OCI-LY7 (cell line): ENCODE results near the gene SLC22A16.
A peak's percentile ranks its signal among the peaks of the same experiment; 100 is the strongest.
"Not testable (repeated sequence)": the region's sequence is repeated elsewhere in the genome, so short reads cannot be mapped to it uniquely, and the experiment has no call there.

ENCODE experiments used
- EZH2phosphoT487 ChIP-seq: fragments of 200-600 bp; sonication (generic); IDR thresholded peaks from 2 replicates; pipeline ENCODE4 v1.6.1; 2018; ENCODE audit warnings: low read depth, borderline replicate concordance, mild to moderate bottlenecking, mixed run types, antibody characterized with exemption, low read length, moderate library complexity, mixed read lengths
- TF ChIP-seq, protein P1 (sequence below): fragments of 200-600 bp; sonication (generic); conservative IDR thresholded peaks from 2 replicates; pipeline ENCODE4 v1.5.1; 2014; ENCODE audit warnings: mild to moderate bottlenecking, antibody characterized with exemption, low read length, moderate library complexity, mixed read lengths

DNA sequence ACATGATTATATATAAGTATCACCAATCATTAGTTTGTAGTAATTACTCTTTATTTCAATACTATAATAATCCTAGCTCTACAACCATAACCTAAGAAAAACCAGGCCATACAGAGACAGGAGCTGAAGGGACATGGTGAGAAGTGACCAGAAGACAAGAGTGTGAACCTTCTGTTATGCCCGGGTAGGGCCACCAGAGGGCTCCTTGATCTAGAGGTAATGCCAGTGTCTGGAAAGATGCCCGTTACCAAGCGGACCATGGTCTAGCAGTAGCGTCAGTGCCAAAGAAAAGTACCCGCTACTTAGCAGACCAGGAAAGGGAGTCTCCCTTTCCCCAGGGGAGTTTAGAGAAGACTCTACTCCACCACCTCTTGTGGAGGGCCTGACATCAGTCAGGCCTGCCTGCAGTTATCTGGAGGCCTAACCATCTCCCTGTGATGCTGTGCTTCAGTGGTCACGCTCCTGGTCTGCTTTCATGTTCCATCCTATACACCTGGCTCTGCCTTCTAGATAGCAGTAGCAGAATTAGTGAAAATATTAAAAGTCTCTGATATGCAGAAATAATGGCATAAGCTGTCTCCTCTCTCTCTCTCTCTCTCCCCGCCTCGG, 18.7 kb downstream of the SLC22A16 start:
- TF ChIP-seq, protein P1, sequence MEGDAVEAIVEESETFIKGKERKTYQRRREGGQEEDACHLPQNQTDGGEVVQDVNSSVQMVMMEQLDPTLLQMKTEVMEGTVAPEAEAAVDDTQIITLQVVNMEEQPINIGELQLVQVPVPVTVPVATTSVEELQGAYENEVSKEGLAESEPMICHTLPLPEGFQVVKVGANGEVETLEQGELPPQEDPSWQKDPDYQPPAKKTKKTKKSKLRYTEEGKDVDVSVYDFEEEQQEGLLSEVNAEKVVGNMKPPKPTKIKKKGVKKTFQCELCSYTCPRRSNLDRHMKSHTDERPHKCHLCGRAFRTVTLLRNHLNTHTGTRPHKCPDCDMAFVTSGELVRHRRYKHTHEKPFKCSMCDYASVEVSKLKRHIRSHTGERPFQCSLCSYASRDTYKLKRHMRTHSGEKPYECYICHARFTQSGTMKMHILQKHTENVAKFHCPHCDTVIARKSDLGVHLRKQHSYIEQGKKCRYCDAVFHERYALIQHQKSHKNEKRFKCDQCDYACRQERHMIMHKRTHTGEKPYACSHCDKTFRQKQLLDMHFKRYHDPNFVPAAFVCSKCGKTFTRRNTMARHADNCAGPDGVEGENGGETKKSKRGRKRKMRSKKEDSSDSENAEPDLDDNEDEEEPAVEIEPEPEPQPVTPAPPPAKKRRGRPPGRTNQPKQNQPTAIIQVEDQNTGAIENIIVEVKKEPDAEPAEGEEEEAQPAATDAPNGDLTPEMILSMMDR: peak; percentile 69
- not testable (repeated sequence) for TF ChIP-seq EZH2phosphoT487
